IPS-15b (cell line): ENCODE data around the gene PTPRCAP.
"Not testable (repeated sequence)": the region's sequence is repeated elsewhere in the genome, so short reads cannot be mapped to it uniquely, and the experiment has no call there.

Experiments used
- H3K27me3 ChIP-seq: one replicate; pipeline ENCODE4 v1.6.1; 2013; ENCODE audit warnings: low read length; ENCODE audit not compliant: control insufficient read depth, insufficient read depth
- H3K36me3 ChIP-seq: one replicate; pipeline ENCODE4 v1.6.1; 2013; ENCODE audit warnings: low read length; ENCODE audit not compliant: control insufficient read depth, insufficient read depth
- H3K4me1 ChIP-seq: one replicate; pipeline ENCODE4 v1.6.1; 2013; ENCODE audit warnings: mild to moderate bottlenecking, low read length; ENCODE audit not compliant: control insufficient read depth, insufficient read depth
- H3K4me3 ChIP-seq: one replicate; pipeline ENCODE4 v1.5.1; 2013; ENCODE audit warnings: low read depth, low read length
- H3K9ac ChIP-seq: one replicate; pipeline ENCODE4 v1.6.1; 2013; ENCODE audit warnings: low read depth, mild to moderate bottlenecking, low read length
- H3K9me3 ChIP-seq: one replicate; pipeline ENCODE4 v1.6.1; 2013; ENCODE audit warnings: mild to moderate bottlenecking, low read length; ENCODE audit not compliant: control insufficient read depth, insufficient read depth

PTPRCAP gene

GRCh38 chr11:67407688-67408163 lies 29.8 kb downstream of the PTPRCAP start:
- Histone ChIP-seq H3K27me3 (no peaks in the 10 kb centered on the region), H3K9me3 (no peaks in the 10 kb centered on the region), H3K4me3 (no peak overlapping the region), H3K9ac (no peak overlapping the region), H3K4me1 (no peaks in the 10 kb centered on the region), H3K36me3 (no peaks in the 10 kb centered on the region)

- Histone ChIP-seq H3K36me3 (no peaks in the 10 kb centered on the region), H3K4me1 (peaks cover under 1% of the 10 kb centered on the region), H3K4me3 (no peak overlapping the region), H3K9me3 (no peaks in the 10 kb centered on the region), H3K9ac (no peak overlapping the region), H3K27me3 (no peaks in the 10 kb centered on the region)
These were observed 30.4 kb downstream of the PTPRCAP start for GRCh38 chr11:67406969-67407687.

GRCh38 chr11:67406420-67406968 lies 31.0 kb downstream of the PTPRCAP start:
- no peaks in the 10 kb centered on the region for H3K9me3 ChIP-seq
- H3K9ac ChIP-seq, result no peak overlapping the region
- no peak overlapping the region for H3K4me3 ChIP-seq
- peaks cover 3% of the 10 kb centered on the region for H3K4me1 ChIP-seq
- no peaks in the 10 kb centered on the region for H3K27me3 ChIP-seq
- no peaks in the 10 kb centered on the region for H3K36me3 ChIP-seq

- no peaks in the 10 kb centered on the region for H3K27me3 ChIP-seq
- no peak overlapping the region for H3K9ac ChIP-seq
- no peak overlapping the region for H3K4me3 ChIP-seq
- no peaks in the 10 kb centered on the region for H3K9me3 ChIP-seq
- peaks cover 3% of the 10 kb centered on the region for H3K4me1 ChIP-seq
- H3K36me3 ChIP-seq, result no peaks in the 10 kb centered on the region
These were observed 31.7 kb downstream of the PTPRCAP start for GRCh38 chr11:67405688-67406339.

DNA sequence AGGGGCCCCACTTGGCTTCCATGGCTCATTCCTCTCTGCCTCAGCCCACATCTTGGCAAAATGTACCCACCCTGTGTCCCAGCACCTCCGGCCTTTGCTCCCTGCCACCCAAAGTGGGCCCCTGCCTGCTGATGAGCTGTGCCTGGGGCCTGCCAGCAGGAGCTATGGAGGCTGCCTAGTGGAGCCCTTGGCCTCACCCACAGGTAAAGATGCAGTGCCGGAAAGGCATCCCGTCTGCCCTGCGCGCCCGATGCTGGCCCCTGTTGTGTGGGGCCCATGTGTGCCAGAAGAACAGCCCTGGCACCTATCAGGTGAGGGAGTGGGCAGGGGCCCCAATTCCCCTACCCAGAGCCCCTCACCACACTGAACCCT lies 32.3 kb downstream of the PTPRCAP start:
- Histone ChIP-seq H3K36me3 (peaks cover 2% of the 10 kb centered on the region), H3K9ac (no peak overlapping the region), H3K9me3 (no peaks in the 10 kb centered on the region), H3K27me3 (no peaks in the 10 kb centered on the region), H3K4me1 (peaks cover 3% of the 10 kb centered on the region), H3K4me3 (no peak overlapping the region)

- Histone ChIP-seq H3K36me3 (peaks cover 4% of the 10 kb centered on the region), H3K4me1 (peaks cover 3% of the 10 kb centered on the region), H3K27me3 (no peaks in the 10 kb centered on the region), H3K4me3 (no peak overlapping the region), H3K9ac (no peak overlapping the region), H3K9me3 (no peaks in the 10 kb centered on the region)
These were observed 32.8 kb downstream of the PTPRCAP start for GRCh38 chr11:67404515-67405195.

DNA sequence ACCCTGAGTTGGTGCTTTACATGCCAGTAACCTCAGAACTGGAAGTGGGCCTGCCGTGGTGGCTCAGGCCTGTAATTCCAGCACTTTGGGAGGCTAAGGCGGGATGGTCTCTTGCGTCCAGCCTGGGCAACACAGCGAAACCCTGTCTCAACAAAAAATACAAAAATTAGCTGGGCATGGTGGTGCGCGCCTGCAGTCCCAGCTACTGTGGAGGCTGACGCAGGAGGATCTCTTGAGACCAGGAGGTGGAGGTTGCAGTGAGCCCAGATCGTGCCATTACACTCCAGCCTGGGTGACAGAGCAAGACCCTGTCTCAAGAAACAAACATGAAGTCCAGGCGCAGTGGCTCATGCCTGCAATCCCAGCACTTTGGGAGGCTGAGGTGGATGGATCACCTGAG lies 34.4 kb downstream of the PTPRCAP start:
- H3K36me3 ChIP-seq, result peaks cover 18% of the 10 kb centered on the region

GRCh38 chr11:67402192-67402839 lies 35.2 kb downstream of the PTPRCAP start:
- not testable (repeated sequence) for H3K9me3 ChIP-seq, H3K9ac ChIP-seq, H3K4me3 ChIP-seq, H3K4me1 ChIP-seq, H3K27me3 ChIP-seq
- peaks cover 25% of the 10 kb centered on the region for H3K36me3 ChIP-seq

More for the DNA sequence above, 34.4 kb downstream of the PTPRCAP start:
- not testable (repeated sequence) for H3K27me3 ChIP-seq, H3K4me3 ChIP-seq, H3K9ac ChIP-seq, H3K9me3 ChIP-seq, H3K4me1 ChIP-seq

- peaks cover 3% of the 10 kb centered on the region for H3K4me1 ChIP-seq
These were observed 35.8 kb downstream of the PTPRCAP start, which contains the start of gene PPP1CA for GRCh38 chr11:67401495-67402191. Gene PPP1CA, minus strand, starts transcription at chr11:67401858. Its CDS starts 76 bp downstream, at chr11:67401782.

DNA sequence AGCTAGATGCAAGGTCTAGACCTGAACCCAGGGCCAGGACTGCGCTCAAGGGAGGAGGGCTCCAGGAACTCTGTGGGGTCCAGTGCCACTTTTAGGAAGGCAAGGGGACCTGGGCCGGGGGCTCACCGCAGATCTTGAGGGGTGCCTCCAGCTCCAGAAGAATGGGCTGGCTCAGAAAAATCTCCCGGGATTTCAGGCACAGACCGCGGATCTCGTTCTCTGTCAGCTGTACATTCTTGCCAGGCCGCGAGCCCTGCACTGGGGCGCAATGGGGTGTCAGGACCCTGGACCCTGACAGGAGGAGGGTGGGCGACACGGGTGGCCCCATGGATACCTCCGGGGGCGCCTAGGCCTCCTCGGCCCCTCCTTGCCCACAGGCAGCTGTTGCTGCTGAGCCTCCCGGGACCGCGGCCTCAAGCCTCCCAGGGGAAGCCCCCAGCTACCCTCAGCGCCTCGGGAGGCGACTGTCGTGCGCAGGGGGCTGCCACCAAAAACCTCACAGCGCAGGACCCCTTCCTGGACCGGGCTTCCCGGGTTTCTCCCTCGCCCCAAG lies 36.5 kb downstream of the PTPRCAP start:
- H3K36me3 ChIP-seq, result peaks cover 29% of the 10 kb centered on the region

More at GRCh38 chr11:67401495-67402191, 35.8 kb downstream of the PTPRCAP start, which contains the start of gene PPP1CA:
- Histone ChIP-seq H3K36me3 (peaks cover 27% of the 10 kb centered on the region), H3K9me3 (no peaks in the 10 kb centered on the region), H3K4me3 (peak within 1 kb of the TSS; percentile 82), H3K27me3 (no peaks in the 10 kb centered on the region), H3K9ac (peak within 1 kb of the TSS; percentile 70)

More for the DNA sequence above, 36.5 kb downstream of the PTPRCAP start:
- no peaks in the 10 kb centered on the region for H3K27me3 ChIP-seq
- H3K4me3 ChIP-seq, result peak overlapping the region; percentile 82
- H3K9me3 ChIP-seq, result no peaks in the 10 kb centered on the region
- peaks cover 3% of the 10 kb centered on the region for H3K4me1 ChIP-seq
- H3K9ac ChIP-seq, result peak overlapping the region; percentile 70
